ENCODE measurements around the gene CIAO3. TPM values are rescaled to one million over a fixed set of nuclear protein-coding genes. Genes with fewer than 3 reads are reported as not detected.

The CIAO3 gene
- total and polyA plus RNA-seq, 10 of the 15 experiments (the other 5 are each of a cell fraction or from before 2014, with no cell fraction given) = 1.4 to 37.5 (median 30.8) TPM

GRCh38 chr16:695355-696089, 45.3 kb downstream of the CIAO3 start (continued):
- TF ChIP-seq, protein P1, sequence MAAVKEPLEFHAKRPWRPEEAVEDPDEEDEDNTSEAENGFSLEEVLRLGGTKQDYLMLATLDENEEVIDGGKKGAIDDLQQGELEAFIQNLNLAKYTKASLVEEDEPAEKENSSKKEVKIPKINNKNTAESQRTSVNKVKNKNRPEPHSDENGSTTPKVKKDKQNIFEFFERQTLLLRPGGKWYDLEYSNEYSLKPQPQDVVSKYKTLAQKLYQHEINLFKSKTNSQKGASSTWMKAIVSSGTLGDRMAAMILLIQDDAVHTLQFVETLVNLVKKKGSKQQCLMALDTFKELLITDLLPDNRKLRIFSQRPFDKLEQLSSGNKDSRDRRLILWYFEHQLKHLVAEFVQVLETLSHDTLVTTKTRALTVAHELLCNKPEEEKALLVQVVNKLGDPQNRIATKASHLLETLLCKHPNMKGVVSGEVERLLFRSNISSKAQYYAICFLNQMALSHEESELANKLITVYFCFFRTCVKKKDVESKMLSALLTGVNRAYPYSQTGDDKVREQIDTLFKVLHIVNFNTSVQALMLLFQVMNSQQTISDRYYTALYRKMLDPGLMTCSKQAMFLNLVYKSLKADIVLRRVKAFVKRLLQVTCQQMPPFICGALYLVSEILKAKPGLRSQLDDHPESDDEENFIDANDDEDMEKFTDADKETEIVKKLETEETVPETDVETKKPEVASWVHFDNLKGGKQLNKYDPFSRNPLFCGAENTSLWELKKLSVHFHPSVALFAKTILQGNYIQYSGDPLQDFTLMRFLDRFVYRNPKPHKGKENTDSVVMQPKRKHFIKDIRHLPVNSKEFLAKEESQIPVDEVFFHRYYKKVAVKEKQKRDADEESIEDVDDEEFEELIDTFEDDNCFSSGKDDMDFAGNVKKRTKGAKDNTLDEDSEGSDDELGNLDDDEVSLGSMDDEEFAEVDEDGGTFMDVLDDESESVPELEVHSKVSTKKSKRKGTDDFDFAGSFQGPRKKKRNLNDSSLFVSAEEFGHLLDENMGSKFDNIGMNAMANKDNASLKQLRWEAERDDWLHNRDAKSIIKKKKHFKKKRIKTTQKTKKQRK (IDR thresholded peaks at IDR 0.05; ENCODE audit: low read depth, low read length) = no peak
- TF ChIP-seq, protein P2, sequence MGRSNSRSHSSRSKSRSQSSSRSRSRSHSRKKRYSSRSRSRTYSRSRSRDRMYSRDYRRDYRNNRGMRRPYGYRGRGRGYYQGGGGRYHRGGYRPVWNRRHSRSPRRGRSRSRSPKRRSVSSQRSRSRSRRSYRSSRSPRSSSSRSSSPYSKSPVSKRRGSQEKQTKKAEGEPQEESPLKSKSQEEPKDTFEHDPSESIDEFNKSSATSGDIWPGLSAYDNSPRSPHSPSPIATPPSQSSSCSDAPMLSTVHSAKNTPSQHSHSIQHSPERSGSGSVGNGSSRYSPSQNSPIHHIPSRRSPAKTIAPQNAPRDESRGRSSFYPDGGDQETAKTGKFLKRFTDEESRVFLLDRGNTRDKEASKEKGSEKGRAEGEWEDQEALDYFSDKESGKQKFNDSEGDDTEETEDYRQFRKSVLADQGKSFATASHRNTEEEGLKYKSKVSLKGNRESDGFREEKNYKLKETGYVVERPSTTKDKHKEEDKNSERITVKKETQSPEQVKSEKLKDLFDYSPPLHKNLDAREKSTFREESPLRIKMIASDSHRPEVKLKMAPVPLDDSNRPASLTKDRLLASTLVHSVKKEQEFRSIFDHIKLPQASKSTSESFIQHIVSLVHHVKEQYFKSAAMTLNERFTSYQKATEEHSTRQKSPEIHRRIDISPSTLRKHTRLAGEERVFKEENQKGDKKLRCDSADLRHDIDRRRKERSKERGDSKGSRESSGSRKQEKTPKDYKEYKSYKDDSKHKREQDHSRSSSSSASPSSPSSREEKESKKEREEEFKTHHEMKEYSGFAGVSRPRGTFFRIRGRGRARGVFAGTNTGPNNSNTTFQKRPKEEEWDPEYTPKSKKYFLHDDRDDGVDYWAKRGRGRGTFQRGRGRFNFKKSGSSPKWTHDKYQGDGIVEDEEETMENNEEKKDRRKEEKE (IDR thresholded peaks at IDR 0.05) = no peak
- TF ChIP-seq MEF2B (IDR thresholded peaks at IDR 0.05; ENCODE audit: partially characterized antibody, poor library complexity, severe bottlenecking) (no peak), KDM1A (IDR thresholded peaks at IDR 0.05; ENCODE audit: borderline replicate concordance) (no peak), SPI1 (IDR thresholded peaks at IDR 0.05; ENCODE audit: borderline replicate concordance, insufficient read depth, low read depth, low read length) (no peak), PKNOX1 (IDR thresholded peaks at IDR 0.05) (peak; percentile 79), USF1 (IDR thresholded peaks at IDR 0.05; ENCODE audit: borderline replicate concordance, extremely low read length, insufficient read depth, low read depth, low read length) (peak; percentile 78), STAT1 (conservative IDR thresholded peaks at IDR 0.05) (no peak), PML (IDR thresholded peaks at IDR 0.05; ENCODE audit: low read length) (no peak), TCF7 (IDR thresholded peaks at IDR 0.05; ENCODE audit: borderline replicate concordance) (no peak), BACH1 (IDR thresholded peaks at IDR 0.05; ENCODE audit: borderline replicate concordance) (peak; percentile 83), RUNX3 (IDR thresholded peaks at IDR 0.05; ENCODE audit: low read length) (no peak), SMAD1 (IDR thresholded peaks at IDR 0.05; ENCODE audit: low read depth, partially characterized antibody) (no peak), IRF3 (IDR thresholded peaks at IDR 0.05) (no peak), SP1 (IDR thresholded peaks at IDR 0.05; ENCODE audit: low read depth, low read length) (no peak)
- TF ChIP-seq, protein P3, sequence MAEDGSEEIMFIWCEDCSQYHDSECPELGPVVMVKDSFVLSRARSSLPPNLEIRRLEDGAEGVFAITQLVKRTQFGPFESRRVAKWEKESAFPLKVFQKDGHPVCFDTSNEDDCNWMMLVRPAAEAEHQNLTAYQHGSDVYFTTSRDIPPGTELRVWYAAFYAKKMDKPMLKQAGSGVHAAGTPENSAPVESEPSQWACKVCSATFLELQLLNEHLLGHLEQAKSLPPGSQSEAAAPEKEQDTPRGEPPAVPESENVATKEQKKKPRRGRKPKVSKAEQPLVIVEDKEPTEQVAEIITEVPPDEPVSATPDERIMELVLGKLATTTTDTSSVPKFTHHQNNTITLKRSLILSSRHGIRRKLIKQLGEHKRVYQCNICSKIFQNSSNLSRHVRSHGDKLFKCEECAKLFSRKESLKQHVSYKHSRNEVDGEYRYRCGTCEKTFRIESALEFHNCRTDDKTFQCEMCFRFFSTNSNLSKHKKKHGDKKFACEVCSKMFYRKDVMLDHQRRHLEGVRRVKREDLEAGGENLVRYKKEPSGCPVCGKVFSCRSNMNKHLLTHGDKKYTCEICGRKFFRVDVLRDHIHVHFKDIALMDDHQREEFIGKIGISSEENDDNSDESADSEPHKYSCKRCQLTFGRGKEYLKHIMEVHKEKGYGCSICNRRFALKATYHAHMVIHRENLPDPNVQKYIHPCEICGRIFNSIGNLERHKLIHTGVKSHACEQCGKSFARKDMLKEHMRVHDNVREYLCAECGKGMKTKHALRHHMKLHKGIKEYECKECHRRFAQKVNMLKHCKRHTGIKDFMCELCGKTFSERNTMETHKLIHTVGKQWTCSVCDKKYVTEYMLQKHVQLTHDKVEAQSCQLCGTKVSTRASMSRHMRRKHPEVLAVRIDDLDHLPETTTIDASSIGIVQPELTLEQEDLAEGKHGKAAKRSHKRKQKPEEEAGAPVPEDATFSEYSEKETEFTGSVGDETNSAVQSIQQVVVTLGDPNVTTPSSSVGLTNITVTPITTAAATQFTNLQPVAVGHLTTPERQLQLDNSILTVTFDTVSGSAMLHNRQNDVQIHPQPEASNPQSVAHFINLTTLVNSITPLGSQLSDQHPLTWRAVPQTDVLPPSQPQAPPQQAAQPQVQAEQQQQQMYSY (CRISPR knock-in tag; IDR thresholded peaks at IDR 0.05) = no peak

Measured in GM12878 (cell line).